ENCODE results near the gene STEAP1B.

STEAP1B gene

DNA sequence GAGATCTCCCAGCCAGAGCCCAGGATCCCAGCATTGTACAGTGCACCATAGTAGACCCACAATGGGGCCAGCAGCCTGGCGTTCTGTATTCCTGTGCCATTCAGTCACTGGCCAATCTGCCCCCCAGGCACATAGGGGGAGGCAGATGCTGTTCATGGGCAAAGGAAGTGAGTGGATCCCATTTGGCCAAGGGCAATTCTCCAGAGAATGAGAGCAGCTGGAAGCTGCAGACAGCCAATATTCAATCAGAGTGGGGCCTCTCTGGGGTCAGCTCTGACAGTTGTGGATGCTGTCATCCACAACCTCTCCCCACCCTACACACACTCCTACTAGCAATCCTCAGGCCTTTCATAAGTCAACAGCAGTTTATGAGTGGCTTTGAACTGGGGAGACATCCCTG is 17.5 kb downstream of the STEAP1B start:
- no peak for TF ChIP-seq JUND (IDR thresholded peaks at IDR 0.05; ENCODE audit: low read depth)
- in situ Hi-C loops (cut with HindIII; ENCODE audit: low pct_unique_long_range_greater_than_20kb, low sequenced_read_pairs), result no loop called here
- DNase-seq (ENCODE audit: low read depth in 1 of 2, low spot score in 1 of 2), result no peak

DNA sequence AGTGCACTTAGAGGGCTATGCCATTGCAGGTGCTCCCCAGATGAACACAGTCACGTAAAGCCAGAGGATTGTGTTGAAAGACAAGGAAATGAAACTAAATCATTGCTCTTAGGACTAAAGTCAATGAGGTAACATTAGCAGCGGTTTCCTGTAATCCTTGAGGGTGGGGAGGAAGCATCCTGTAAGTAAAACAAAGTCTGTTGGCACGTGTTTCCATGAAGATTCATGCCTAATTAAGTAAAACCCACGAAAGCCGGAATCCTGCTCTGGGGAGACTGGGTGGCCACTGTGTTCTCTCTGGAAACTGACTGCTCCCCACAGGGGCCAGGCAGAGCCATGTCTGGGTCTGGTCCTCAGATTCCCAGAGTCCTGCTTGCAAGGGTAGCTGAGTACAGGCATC is 18.3 kb downstream of the STEAP1B start:
- no peak for DNase-seq (ENCODE audit: low read depth in 1 of 2, low spot score in 1 of 2)
- no peak for TF ChIP-seq JUND (IDR thresholded peaks at IDR 0.05; ENCODE audit: low read depth)
- in situ Hi-C loops (cut with HindIII; ENCODE audit: low pct_unique_long_range_greater_than_20kb, low sequenced_read_pairs), result no loop called here

DNA sequence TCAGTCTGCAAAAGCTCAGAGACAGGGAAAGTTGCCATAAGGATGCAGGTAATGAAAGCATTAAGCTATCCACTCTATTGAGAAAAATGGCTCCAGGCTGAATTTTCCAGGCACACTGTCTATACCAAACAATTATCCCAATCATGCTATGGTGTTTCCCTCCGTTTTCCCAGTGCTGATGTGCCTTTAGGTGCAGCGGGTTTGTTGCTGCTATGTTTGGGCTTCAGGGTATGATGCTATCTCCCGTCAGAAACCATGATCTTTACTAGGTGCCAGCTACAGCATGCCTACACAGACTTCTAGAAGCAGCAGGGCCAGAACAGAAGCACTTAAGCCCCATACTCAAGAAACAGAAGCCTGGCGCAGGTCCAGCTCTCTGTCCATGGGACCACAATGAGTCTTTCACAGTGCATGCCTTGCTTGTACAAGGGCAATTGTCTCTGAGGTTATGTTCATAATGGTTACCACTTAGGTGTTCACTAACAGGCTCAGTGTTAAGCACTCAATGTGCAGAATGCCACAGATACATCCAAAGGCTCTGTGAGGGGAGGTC is 19.4 kb downstream of the STEAP1B start:
- in situ Hi-C loops (cut with HindIII; ENCODE audit: low pct_unique_long_range_greater_than_20kb, low sequenced_read_pairs), result no loop called here
- DNase-seq (ENCODE audit: low read depth in 1 of 2, low spot score in 1 of 2), result peak in 1 of 2 experiments; percentile 61
- no peak; the same call in 1 of the 2 replicates for TF ChIP-seq JUND (IDR thresholded peaks at IDR 0.05; ENCODE audit: low read depth)

DNA sequence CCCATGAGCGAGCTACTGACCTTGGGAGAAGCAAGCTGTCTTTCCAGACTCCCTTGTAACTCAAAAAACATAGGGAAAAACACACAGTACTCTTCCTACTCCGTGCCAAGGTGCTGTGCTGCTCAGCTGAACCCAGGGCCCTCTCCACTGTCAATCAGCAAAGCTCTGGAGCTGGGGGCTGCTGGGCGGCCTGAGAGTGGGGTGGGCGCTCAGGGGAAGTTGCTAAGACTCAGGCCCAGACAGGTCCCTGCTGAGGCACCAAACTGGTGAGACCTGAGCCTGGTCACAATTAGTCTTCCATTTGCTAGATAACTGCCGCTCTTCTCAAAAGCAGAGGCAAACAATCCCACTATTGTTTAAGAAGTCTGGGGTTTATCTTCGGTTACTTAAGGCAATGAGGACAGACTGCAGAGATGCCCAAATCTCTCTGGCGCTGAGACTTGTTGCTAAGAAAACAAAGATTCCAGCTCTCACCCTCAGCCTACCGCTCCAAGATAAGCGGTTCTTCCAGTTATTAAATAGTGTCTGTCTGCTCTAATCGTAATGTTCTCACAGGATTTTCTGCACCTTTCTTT is 22.0 kb downstream of the STEAP1B start:
- DNase-seq (ENCODE audit: low read depth in 1 of 2, low spot score in 1 of 2), result no peak
- in situ Hi-C loops (cut with HindIII; ENCODE audit: low pct_unique_long_range_greater_than_20kb, low sequenced_read_pairs), result no loop called here
- no peak for TF ChIP-seq JUND (IDR thresholded peaks at IDR 0.05; ENCODE audit: low read depth)

DNA sequence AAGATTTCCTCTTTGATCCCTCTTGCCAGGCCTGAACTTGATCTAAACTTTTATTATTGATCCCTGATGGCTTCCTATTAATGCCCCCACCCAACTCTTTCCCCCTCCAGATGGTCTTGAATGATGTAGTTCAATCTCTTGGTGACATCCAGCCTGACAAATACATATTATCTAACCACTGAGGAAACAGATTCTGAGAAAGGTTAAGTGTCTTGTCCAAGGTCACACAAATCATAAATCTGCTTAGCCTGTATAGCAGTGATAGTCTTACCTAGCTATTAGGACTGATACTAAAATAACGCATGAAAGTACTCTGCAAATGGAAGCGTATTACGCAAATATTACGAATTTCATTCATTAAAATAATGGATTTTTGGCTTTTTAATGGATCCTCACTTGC is 22.7 kb downstream of the STEAP1B start:
- no peak for TF ChIP-seq JUND (IDR thresholded peaks at IDR 0.05; ENCODE audit: low read depth)
- in situ Hi-C loops (cut with HindIII; ENCODE audit: low pct_unique_long_range_greater_than_20kb, low sequenced_read_pairs), result no loop called here
- DNase-seq (ENCODE audit: low read depth in 1 of 2, low spot score in 1 of 2), result no peak

DNA sequence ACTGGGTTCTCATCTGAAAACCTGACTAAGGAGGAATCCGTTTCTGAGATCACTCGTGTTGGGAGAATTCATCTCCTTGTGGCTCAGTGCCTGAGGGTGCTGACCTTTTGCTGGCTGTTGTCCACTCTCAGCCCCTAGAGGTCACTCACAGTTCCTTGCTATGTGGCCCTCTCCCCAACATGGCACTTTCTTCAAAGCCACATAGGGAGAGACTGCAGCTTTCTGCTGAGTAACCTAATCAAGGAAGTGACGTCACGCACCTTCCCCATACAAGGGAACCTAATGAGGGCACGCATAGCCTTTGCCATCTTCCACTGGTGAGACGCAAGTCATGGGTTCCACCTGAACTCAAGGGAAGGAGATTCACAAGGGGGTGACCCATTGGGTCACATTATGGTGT is 23.2 kb downstream of the STEAP1B start:
- DNase-seq (ENCODE audit: low read depth in 1 of 2, low spot score in 1 of 2), result no peak
- no peak for TF ChIP-seq JUND (IDR thresholded peaks at IDR 0.05; ENCODE audit: low read depth)
- in situ Hi-C loops (cut with HindIII; ENCODE audit: low pct_unique_long_range_greater_than_20kb, low sequenced_read_pairs), result no loop called here

DNA sequence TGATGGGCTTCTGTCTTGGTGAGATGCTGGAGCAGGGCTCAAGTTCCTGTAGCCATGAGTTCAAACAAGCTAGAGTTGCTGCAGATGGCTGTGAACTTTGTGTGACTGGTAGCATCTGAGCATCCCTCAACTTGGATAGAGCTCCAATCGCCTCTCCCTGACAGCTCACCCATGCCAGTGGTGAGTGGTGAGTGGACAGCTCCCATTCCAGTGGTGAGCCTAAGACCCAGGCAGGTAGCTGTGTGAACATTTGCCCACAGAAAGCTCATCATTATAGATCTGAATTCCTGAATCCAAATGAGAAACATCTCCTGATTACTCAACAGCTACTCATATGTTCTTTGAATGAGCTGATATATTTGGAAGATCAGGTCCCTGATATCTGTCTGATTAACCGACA is 25.3 kb downstream of the STEAP1B start:
- in situ Hi-C loops (cut with HindIII; ENCODE audit: low pct_unique_long_range_greater_than_20kb, low sequenced_read_pairs), result no loop called here
- no peak for DNase-seq (ENCODE audit: low read depth in 1 of 2, low spot score in 1 of 2)
- TF ChIP-seq JUND (IDR thresholded peaks at IDR 0.05; ENCODE audit: low read depth), result no peak

DNA sequence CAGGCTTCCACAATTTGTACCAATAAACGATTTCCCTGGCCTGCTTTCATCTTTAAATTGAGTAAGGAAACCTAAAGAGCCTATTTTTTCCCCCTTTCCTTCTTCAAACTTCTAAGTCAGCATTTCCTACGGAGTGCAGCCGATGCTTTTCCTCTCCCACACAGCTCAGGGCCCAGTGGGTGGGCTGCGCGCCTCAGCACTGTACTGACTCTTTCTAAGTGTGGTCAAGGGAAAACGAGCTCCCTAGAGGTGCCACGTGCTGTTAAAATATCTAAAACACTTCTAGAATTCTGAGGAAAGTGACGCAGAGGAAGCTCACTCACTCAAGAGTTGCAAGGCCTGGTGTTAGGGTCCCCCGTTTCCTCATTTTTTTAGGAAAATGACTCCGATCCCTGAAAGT is 29.0 kb downstream of the STEAP1B start:
- no peak for TF ChIP-seq JUND (IDR thresholded peaks at IDR 0.05; ENCODE audit: low read depth)
- no peak for DNase-seq (ENCODE audit: low read depth in 1 of 2, low spot score in 1 of 2)
- in situ Hi-C loops (cut with HindIII; ENCODE audit: low pct_unique_long_range_greater_than_20kb, low sequenced_read_pairs), result no loop called here

DNA sequence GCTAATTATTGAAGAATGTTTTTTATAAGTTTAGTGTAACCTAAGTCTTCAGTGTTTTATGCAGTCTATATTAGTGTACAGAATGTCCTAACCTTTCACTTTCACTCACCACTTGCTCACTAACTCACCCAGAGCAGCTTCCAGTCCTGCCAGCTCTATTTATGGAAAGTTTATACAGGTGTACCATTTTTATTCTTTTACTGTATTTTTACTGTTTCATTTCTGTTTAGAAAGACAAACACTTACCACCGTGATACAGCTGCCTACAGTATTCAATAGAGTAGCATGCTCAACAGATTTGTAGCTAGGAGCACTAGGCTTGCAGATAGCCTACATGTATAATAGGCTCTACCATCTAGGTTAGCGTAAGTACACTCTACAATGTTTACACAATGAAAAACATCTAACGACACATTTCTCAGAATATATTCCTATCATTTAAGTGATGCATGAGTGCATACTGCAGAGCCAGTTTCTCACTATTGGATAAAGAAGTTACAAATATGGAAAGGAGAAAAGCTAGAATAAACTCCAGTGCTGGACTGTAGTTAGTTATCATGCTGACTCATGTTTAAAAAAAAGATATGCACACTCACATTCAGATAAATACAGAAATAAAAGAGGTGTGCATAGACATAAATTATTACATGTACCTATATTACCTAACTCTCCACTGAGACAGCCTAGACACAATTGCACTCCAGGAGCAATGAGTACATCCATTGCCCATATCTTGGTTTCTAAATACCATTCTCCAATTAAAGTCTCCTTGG is 30.4 kb downstream of the STEAP1B start:
- DNase-seq (ENCODE audit: low read depth in 1 of 2, low spot score in 1 of 2), result no peak
- in situ Hi-C loops (cut with HindIII; ENCODE audit: low pct_unique_long_range_greater_than_20kb, low sequenced_read_pairs), result no loop called here
- TF ChIP-seq JUND (IDR thresholded peaks at IDR 0.05; ENCODE audit: low read depth), result no peak

DNA sequence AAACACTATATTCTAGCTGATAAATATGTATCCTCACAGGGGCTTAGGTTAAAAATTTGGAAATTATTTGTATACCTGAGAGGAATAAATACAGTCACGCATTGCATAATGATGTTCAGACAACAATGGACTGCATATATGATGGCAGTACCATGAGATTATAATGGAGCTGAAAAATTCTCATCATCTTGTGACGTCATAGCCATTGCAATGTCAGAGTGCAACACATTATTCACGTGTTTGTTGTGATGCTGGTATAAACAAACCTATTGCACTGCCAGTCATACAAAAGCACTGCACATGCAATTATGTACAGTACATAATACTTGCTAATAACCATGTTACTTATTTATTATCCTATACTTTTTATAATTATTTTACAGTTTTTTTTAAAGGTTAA is 31.4 kb downstream of the STEAP1B start:
- in situ Hi-C loops (cut with HindIII; ENCODE audit: low pct_unique_long_range_greater_than_20kb, low sequenced_read_pairs), result no loop called here
- DNase-seq (ENCODE audit: low read depth in 1 of 2, low spot score in 1 of 2), result no peak
- no peak for TF ChIP-seq JUND (IDR thresholded peaks at IDR 0.05; ENCODE audit: low read depth)

DNA sequence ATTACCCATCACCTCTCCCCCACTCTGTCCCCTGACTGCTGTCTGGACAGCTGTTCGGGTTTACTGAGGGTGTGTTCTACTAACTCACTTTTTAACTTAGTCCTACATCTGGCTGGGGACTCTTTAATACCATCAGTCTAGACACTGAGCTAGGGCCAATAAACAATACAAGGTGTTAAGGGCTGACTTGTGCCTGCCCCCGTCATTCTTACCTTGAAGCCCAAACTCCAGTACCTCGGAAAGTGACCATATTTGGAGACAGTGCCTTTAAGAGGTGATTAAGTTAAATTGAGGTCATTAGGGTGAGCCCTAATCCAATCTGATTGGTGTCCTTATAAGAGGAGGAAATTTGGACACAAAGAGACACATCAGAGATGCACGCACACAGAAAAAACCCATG is 35.7 kb downstream of the STEAP1B start:
- no peak for DNase-seq (ENCODE audit: low read depth in 1 of 2, low spot score in 1 of 2)
- TF ChIP-seq JUND (IDR thresholded peaks at IDR 0.05; ENCODE audit: low read depth), result no peak
- in situ Hi-C loops (cut with HindIII; ENCODE audit: low pct_unique_long_range_greater_than_20kb, low sequenced_read_pairs), result no loop called here

DNA sequence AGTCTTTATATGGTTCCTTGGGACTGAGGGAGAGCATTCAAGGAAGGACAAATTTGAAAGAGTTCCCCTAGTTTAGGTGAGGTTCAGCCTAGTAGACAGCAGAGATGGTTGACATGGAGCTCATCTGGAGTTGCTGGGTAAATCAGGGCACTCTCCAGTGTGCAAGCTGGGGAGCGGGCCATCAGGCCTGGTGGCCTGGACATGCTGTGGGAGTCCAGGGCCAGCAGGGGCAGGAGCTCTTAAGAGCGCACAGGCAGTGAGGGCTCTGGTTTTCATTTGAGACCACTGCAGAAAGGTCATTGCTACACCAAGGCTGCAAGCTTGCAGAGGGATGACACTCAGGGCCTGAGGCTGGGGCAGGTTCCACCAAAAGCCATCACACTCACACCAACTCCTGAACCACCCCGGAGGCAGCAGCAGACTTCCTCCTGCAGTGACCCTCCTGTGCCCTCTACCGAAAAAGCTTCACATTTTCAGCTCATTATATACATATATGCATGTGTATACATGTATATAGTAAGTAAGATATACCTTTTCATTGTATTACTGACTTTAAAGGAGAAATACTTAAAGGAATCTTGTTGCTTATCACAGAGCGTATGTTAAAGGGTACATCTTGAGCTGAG is 39.5 kb downstream of the STEAP1B start:
- no peak for TF ChIP-seq JUND (IDR thresholded peaks at IDR 0.05; ENCODE audit: low read depth)
- in situ Hi-C loops (cut with HindIII; ENCODE audit: low pct_unique_long_range_greater_than_20kb, low sequenced_read_pairs), result no loop called here
- peak in 1 of 2 experiments; percentile 32 for DNase-seq (ENCODE audit: low read depth in 1 of 2, low spot score in 1 of 2)

DNA sequence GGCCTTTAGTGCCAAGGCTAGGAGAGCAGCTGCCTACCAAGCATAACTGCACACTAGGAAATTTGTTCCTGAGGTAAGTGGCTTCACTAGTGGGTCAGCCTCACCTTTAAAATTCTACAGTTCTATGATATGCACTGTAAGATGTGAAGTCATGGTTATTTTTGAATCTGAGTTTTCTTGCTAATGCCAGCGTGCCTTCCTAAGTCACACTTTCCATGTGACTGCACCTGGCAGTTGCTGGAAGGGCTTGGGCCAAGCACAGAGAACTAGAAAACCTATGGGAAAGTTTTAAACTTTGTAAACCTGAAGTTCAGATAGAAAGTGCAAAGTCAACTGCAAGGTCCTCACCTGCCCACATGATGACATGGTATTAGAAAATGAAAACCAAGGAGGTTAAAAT is 42.5 kb downstream of the STEAP1B start:
- no peak for DNase-seq (ENCODE audit: low read depth in 1 of 2, low spot score in 1 of 2)
- TF ChIP-seq JUND (IDR thresholded peaks at IDR 0.05; ENCODE audit: low read depth), result no peak
- in situ Hi-C loops (cut with HindIII; ENCODE audit: low pct_unique_long_range_greater_than_20kb, low sequenced_read_pairs), result no loop called here

Data from T47D (cell line).